ENCODE results near the gene CCDC74B. TPM values are rescaled to one million over a fixed set of nuclear protein-coding genes. Genes with fewer than 3 reads are reported as not detected.
"Not testable (repeated sequence)": the region's sequence is repeated elsewhere in the genome, so short reads cannot be mapped to it uniquely, and the experiment has no call there.

CCDC74B gene
- total RNA-seq, 1 donor from 2014 or later, result 8.8 TPM

DNA sequence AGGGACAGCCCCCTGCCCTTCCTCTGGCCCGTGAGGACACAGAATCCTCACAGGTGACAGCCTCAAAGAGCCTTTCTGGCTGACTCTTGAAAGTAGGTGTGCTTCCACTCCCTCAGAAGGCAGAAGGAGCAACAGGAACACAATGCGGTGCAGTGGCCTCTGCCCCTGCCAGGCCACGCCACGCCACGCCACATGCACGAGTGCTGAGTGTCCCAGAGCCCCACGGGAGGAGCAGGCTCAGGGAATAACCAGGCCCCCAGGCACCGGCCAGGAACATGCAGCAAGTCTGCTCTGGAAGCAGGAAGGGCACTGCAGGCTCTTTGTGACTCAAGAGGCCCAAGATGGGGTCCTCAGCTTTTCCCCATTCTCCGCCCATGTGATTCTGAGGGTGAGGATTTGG is 18.1 kb upstream of the CCDC74B start:
- Histone ChIP-seq H3F3A (ENCODE audit: low read depth) (no peaks in the 10 kb centered on the region), H2AFZ (replicated peaks) (no peak overlapping the region), H3K4me3 (no peak overlapping the region), H3K27ac (no peak overlapping the region), H3K27me3 (no peaks in the 10 kb centered on the region), H3K79me2 (ENCODE audit: low read depth) (no peaks in the 10 kb centered on the region), H3K36me3 (no peaks in the 10 kb centered on the region), H4K20me1 (ENCODE audit: low read depth) (peaks cover 10% of the 10 kb centered on the region), H3K9ac (no peak overlapping the region), H3K4me2 (no peak overlapping the region), H3K4me1 (no peaks in the 10 kb centered on the region), H3K9me3 (ENCODE audit: low read depth) (no peaks in the 10 kb centered on the region)
- TF ChIP-seq, protein P1, sequence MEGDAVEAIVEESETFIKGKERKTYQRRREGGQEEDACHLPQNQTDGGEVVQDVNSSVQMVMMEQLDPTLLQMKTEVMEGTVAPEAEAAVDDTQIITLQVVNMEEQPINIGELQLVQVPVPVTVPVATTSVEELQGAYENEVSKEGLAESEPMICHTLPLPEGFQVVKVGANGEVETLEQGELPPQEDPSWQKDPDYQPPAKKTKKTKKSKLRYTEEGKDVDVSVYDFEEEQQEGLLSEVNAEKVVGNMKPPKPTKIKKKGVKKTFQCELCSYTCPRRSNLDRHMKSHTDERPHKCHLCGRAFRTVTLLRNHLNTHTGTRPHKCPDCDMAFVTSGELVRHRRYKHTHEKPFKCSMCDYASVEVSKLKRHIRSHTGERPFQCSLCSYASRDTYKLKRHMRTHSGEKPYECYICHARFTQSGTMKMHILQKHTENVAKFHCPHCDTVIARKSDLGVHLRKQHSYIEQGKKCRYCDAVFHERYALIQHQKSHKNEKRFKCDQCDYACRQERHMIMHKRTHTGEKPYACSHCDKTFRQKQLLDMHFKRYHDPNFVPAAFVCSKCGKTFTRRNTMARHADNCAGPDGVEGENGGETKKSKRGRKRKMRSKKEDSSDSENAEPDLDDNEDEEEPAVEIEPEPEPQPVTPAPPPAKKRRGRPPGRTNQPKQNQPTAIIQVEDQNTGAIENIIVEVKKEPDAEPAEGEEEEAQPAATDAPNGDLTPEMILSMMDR (IDR thresholded peaks at IDR 0.05), result no peak
- TF ChIP-seq EZH2 (IDR thresholded peaks at IDR 0.05) (no peak), EZH2phosphoT487 (IDR thresholded peaks at IDR 0.05) (no peak)
- Mint-ChIP-seq H3K4me3 (no peak overlapping the region), H3K27ac (no peak overlapping the region), H3K9me3 (no peaks in the 10 kb centered on the region), H3K36me3 (peaks cover 22% of the 10 kb centered on the region), H3K4me1 (no peaks in the 10 kb centered on the region), H3K27me3 (ENCODE audit: insufficient read depth, low read depth) (no peaks in the 10 kb centered on the region)
- no peak for DNase-seq (ENCODE audit: low spot score)

GRCh38 chr2:130162486-130162885 is 17.6 kb upstream of the CCDC74B start:
- not testable (repeated sequence) for H3K27me3 Mint-ChIP-seq (ENCODE audit: insufficient read depth, low read depth); H3K27ac ChIP-seq; H3K4me3 Mint-ChIP-seq; H3K4me2 ChIP-seq; H2AFZ ChIP-seq (replicated peaks); H3K9me3 ChIP-seq (ENCODE audit: low read depth); H3K27me3 ChIP-seq; H3K4me3 ChIP-seq; H3K9me3 Mint-ChIP-seq; H3F3A ChIP-seq (ENCODE audit: low read depth); H3K4me1 ChIP-seq; DNase-seq (ENCODE audit: low spot score); H3K27ac Mint-ChIP-seq; H3K36me3 ChIP-seq; H4K20me1 ChIP-seq (ENCODE audit: low read depth); H3K79me2 ChIP-seq (ENCODE audit: low read depth); H3K4me1 Mint-ChIP-seq; H3K9ac ChIP-seq
- peaks cover 17% of the 10 kb centered on the region for H3K36me3 Mint-ChIP-seq

DNA sequence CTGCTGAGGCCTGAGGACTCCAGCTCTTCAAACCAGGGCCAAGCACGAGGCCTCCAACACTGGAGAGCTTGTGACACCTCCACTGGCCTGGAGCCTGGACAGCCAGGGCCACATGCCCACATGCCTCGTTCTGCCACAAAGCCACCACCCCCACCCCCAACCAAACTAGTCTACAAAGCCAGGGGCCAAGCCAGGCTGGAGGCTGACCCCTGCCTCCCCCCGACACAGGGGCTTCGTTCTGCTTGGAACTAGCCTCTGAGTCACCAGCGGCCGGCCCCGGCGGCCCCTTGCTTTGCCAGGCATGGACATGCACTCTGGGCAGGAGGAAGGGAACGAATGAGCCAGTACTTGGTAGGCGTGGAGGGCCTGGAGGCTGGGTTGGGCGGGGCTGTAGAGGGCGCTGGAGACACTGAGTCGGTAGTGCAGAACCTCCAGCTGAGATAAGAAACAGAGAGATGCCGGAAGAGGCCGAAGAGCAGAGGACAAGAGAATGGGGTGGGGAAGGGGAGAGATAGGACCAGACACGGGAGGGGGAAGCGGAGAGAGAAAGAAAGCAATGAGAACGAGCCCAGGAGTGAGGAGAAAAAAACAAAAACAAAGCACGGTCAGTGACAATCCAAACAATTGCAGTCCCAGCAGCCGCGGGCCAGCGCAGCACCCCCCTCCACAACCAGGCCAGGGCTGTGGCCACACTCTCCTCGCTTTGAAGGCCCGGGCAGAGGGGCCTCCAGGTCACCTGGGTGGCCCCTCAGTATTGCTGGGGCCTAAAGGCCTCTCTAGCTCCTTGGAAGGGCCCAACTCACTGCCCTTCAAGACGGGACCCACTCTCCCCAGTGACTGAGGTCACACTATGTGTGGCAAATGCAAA is 16.2 kb upstream of the CCDC74B start:
- Histone ChIP-seq H3K27ac (peak overlapping the region; percentile 70), H4K20me1 (ENCODE audit: low read depth) (peaks cover 10% of the 10 kb centered on the region), H3K4me2 (peak overlapping the region; percentile 38)
- not testable (repeated sequence) for H3K9me3 ChIP-seq (ENCODE audit: low read depth); H3K4me1 Mint-ChIP-seq; H3K27ac Mint-ChIP-seq; H3F3A ChIP-seq (ENCODE audit: low read depth); H3K79me2 ChIP-seq (ENCODE audit: low read depth); H3K4me3 ChIP-seq; H3K9me3 Mint-ChIP-seq; H3K36me3 Mint-ChIP-seq; H3K9ac ChIP-seq; H3K36me3 ChIP-seq; H3K27me3 ChIP-seq; H3K4me1 ChIP-seq; H3K27me3 Mint-ChIP-seq (ENCODE audit: insufficient read depth, low read depth); H3K4me3 Mint-ChIP-seq; H2AFZ ChIP-seq (replicated peaks)
- TF ChIP-seq, protein P1 (IDR thresholded peaks at IDR 0.05), result peak; percentile 40
- DNase-seq (ENCODE audit: low spot score), result peak; percentile 39

- Histone ChIP-seq H3K36me3 (no peaks in the 10 kb centered on the region), H3K9ac (no peak overlapping the region), H3K79me2 (ENCODE audit: low read depth) (no peaks in the 10 kb centered on the region), H4K20me1 (ENCODE audit: low read depth) (peaks cover 19% of the 10 kb centered on the region), H2AFZ (replicated peaks) (no peak overlapping the region), H3F3A (ENCODE audit: low read depth) (no peaks in the 10 kb centered on the region), H3K4me2 (no peak overlapping the region), H3K4me3 (no peak overlapping the region), H3K27me3 (no peaks in the 10 kb centered on the region), H3K27ac (no peak overlapping the region), H3K9me3 (ENCODE audit: low read depth) (no peaks in the 10 kb centered on the region), H3K4me1 (no peaks in the 10 kb centered on the region)
- DNase-seq (ENCODE audit: low spot score), result no peak
- no peak overlapping the region for H3K27ac Mint-ChIP-seq
- no peaks in the 10 kb centered on the region for H3K4me1 Mint-ChIP-seq
- H3K9me3 Mint-ChIP-seq, result no peaks in the 10 kb centered on the region
- peaks cover 2% of the 10 kb centered on the region for H3K27me3 Mint-ChIP-seq (ENCODE audit: insufficient read depth, low read depth)
- no peak overlapping the region for H3K4me3 Mint-ChIP-seq
- TF ChIP-seq, protein P1 (IDR thresholded peaks at IDR 0.05), result no peak
- TF ChIP-seq EZH2 (IDR thresholded peaks at IDR 0.05), result no peak
- TF ChIP-seq EZH2phosphoT487 (IDR thresholded peaks at IDR 0.05), result no peak
- H3K36me3 Mint-ChIP-seq, result peaks cover 5% of the 10 kb centered on the region
Measured at GRCh38 chr2:130160131-130160530, 15.2 kb upstream of the CCDC74B start.

- not testable (repeated sequence) for H2AFZ ChIP-seq (replicated peaks); H3K4me3 Mint-ChIP-seq; H3F3A ChIP-seq (ENCODE audit: low read depth); H3K36me3 Mint-ChIP-seq; H3K4me2 ChIP-seq; H3K27ac ChIP-seq; H3K27ac Mint-ChIP-seq; H3K9me3 Mint-ChIP-seq; DNase-seq (ENCODE audit: low spot score); H3K79me2 ChIP-seq (ENCODE audit: low read depth); H3K4me1 Mint-ChIP-seq; H3K27me3 Mint-ChIP-seq (ENCODE audit: insufficient read depth, low read depth); H3K4me3 ChIP-seq; H3K9me3 ChIP-seq (ENCODE audit: low read depth); H3K4me1 ChIP-seq; H3K27me3 ChIP-seq; H3K36me3 ChIP-seq; H3K9ac ChIP-seq
- peaks cover 22% of the 10 kb centered on the region for H4K20me1 ChIP-seq (ENCODE audit: low read depth)
Measured at GRCh38 chr2:130159376-130159775, 14.5 kb upstream of the CCDC74B start.

Measured in neural progenitor cell (in vitro differentiated cells).